Measurements from ENCODE around the gene SHROOM3.
A peak's percentile ranks its signal among the peaks of the same experiment; 100 is the strongest.

SHROOM3 gene

DNA sequence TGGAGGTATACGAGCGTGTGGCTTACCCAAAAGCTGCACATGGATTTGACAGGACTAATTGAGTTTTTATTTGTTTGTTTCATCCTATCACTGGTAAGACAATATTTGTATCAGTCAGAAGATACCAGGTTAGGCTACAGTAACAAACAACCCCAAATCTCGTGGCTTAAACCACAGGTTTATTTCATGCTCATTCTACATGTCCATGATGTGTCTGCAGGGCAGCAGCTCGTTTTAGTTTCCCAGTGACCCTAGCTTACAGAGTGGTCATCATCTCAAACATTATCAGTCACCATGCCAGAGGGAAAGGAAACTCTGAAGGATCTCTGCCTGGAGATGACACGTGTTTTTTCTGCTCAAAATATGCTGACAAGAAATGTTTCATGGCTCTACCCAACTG lies 108.3 kb downstream of the SHROOM3 start:
- no peak for DNase-seq

DNA sequence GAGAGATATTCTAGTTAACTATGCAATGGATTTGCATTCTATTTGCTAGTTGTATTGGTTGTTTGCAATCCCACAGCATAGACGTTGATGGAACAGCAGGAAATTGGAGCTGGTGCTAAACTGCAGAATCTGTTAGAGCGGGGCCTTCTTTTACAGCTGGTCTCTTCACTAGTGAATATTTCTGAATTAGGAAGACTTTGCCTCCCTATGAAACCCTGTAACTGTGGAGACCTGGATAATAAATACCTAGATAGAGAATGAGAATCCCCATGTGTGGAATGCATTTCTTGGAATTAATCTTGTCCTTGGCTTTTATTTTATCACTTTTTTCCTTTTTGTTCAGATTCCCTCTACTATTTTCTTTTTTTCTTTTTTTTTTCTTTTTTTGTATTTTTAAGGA lies 109.7 kb downstream of the SHROOM3 start:
- no peak for DNase-seq

DNA sequence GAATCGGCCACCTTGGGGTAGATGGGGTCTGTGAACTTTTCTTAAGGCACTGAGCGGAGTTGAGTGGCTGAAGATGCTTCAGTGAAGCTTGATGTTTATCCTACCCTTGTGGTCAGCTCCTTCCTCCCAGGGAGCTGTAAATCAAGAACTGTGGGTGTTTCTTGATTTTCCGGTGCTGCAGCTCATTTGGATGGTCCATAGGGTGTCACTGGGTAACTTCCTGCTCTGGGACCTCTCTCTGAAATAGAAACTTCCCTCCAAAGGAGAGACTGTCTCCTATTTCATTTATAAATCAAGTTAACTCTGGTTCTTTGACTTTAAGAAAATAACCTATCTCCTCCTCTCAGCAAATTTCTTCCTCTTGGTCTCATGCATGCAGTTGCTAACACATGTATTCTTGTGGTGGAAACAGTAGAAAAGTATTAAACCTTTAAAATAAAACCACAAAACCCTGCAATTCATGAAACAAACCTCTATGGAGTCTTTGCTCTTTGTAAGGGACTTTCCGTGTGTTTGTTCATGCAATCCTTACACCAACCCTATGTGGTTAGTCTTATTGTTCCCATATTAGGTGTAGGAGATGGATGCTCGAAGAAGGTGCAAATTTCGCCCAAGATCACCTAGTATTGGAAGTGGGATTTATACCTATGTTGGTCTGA lies 110.3 kb downstream of the SHROOM3 start:
- DNase-seq: no peak

DNA sequence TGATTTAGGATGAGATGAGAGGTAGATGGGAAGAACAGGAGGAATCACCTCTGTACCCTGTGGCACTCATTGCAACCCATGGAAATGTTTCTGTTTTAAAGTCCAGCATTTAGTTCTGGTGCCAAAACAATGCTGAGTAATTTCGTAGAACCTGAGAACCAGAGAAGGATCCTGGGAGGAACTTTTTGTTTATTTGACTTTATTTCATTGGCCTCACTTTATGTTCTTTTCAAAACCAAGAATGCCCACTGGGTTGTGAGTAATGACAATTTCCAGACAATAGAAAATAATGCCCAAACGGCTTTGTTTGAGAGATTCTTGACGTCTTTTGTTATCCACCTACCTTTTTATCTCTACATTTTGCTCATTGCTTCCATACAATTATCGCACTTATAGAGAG lies 111.3 kb downstream of the SHROOM3 start:
- DNase-seq: no peak

- DNase-seq: peak in 1 of 14 donors; percentile 13
Measured at GRCh38 chr4:76546759-76547742, 112.0 kb downstream of the SHROOM3 start.

- DNase-seq: no peak
Measured at GRCh38 chr4:76548704-76549103, 113.7 kb downstream of the SHROOM3 start.

DNA sequence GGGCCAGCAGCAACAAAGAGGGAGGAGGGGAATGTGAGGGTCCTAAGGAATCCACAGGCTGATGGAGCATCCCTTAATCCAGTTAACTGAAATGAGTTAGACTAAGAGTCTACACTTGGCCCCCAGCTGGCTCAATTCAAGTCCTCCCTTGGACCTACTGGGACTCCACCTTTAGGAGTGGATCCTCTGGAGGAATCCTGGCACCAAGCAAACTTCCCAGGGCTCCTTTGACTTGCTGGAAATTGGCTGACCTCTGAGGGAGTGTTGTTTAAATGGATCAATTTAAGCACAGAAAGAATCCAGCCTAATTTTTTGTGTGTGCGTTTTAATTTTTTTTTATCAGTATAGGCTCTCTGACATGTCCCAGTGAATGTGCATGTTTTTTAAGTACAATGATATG lies 114.7 kb downstream of the SHROOM3 start:
- DNase-seq: no peak

- DNase-seq: no peak
Measured at GRCh38 chr4:76550966-76551780, 116.1 kb downstream of the SHROOM3 start.

DNA sequence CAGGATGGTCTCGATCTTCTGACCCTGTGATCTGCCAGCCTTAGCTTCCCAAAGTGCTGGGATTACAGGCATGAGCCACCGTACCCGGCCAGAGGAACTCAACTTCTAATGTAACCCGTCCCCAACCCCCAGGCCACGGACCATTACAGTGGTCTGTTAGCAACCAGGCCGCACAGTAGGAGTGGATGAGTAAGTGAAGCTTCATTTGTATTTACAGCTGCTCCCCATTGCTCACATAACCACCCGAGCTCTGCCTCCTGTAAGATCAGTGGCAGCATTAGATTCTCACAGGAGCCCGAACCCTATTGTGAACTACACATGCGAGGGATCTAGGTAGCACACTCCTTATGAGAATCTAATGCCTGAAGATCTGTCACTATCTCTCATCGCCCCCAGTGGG lies 119.6 kb downstream of the SHROOM3 start:
- no peak for DNase-seq

DNA sequence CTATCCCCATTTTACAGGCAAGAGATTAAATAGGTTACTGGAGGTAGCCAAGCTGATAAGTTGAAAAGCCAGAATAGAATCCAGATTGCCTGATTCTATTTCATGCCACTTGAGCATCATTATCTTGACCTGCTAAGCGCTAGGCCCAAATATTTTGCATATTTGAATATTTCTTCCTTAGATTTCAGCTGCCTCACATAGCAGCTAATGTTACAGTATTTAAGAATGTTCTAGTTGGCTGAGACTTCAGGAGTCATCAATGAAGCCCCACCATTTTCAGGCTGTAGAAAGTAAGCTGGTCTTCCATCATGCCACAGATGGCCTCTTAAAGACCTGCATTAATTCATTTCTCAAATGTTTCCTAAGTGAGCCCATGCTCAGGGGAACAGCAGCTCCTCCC lies 121.4 kb downstream of the SHROOM3 start:
- no peak for DNase-seq

DNA sequence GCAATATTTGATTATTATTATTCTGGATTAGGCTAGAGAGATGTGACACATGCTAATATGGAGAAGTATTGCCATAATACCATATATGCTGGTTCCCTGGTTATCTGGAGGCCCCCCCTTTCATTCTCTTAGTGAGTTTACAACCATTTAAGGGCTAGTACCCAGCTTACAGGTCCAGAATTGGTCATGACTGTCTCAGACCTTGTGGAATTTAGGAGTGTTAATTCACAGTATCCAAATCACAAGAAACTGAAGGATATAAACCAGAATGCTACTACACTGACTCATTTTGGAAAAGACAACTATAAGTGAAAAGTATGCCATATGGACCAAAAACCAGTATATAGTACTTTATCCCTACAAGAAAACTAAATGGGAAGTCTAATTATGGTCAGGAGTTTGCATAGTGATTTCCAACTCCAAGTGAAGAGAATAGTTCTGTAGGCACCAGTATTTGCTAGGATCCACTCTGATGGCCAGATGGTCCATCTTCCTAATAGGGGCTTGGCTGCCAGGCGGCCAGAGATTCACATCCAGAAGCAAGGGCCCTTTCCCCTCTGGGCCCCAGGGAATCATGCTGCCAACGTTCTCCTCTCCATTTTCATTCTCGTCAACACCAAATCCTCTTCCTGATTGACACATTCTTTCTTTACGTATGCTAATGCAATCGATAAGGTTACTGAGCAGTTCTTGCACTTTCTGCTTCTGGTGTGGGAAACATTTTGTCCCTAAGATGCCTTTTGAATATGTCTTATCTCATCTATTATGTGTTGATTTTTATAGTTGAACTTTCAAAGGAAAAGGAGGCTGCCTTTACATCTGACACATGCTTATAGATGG lies 123.6 kb downstream of the SHROOM3 start:
- DNase-seq: no peak

GRCh38 chr4:76559236-76560071 lies 124.4 kb downstream of the SHROOM3 start:
- DNase-seq: no peak

DNA sequence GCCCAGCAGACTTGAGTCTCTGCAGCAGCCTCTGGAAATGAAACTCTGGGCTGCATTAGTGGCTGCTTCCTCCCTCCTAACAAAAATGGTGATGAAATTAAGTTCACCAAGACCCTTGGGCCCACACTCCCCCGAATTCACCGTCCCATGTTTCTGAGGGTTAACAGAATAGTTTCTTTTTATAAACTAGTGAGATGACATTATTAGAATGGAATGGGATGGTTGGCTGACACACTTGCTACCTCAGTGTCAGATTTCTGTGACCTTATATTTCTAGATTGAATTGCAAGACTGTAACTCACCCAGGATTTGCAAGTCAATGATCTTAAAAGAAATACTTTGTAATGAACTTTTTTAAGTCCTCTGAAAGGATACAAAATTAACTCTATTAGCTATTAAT lies 127.1 kb downstream of the SHROOM3 start:
- DNase-seq: no peak

GRCh38 chr4:76562836-76563453 lies 127.9 kb downstream of the SHROOM3 start:
- no peak for DNase-seq

DNA sequence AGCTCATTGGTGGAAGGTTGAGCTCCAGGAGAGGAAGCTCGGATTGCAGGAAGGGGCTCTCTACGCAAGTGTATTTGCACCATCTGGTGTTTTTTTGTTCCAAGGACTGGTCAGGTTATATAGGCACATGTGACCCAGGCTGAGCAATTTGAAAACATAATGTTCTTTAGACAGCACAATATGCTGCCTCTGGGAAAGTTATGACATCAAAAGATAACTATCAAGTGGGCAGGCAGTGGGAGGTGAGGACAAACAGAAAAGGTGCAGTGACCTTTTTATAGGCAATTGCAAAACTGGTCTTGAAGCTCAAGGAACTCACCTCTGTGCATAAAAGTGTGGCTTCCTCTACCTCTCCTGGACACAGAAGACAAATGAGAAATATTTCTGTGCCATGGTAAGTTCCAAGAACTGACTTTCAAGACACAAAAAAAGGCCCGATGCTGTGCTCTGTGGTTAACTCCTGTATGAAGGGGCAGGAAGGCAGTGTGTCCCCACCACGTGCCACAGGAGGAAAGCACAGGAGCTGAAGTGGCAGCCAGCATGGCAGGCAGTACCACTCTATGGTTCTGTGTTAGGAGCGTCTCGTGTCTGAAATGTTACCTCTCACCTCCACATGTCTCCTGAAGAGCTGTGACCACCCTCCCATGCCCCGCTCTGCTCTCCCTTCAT lies 128.6 kb downstream of the SHROOM3 start:
- DNase-seq: peak in 1 of 14 donors; percentile 14

GRCh38 chr4:76564123-76564915 lies 129.3 kb downstream of the SHROOM3 start:
- DNase-seq: no peak

DNA sequence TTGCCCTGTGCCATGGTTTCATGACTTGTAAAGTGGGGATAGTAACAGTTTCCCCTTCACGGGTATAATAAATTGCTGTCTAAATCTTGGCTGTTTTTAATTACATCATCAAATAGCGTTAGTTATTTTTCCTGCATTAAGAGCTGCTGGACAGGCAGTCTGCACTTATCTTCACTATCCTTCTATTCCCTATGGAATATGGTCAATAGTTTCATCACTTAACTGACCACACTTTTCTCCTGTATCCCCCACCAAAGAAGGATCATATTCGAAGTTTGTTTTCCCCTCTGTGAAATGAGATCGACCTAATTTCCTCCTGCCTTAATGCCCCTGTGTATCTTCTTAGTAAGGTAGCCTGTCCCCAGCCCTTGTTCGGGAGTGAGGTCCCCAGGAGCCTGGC lies 133.2 kb downstream of the SHROOM3 start:
- no peak for DNase-seq

GRCh38 chr4:76569225-76569624 lies 134.2 kb downstream of the SHROOM3 start:
- no peak for DNase-seq

DNA sequence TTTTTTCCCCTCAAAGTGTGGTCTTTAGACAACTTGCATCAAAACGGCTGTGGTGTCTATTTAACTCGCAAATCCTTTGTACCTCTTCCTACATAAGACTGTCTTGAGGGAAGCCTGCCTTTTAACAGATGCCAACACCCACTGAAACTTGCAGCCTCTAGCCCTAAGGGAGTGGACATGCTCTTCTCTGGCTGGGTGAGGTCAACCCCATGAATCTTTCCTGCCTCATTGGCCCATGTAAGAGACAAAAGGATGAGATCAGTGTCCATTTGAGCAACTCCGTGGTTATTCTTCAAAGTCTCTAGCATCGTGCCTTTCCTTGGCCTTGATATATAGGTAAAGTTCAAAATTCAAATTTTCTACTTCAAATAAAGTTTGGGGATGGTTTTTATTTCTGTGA lies 134.7 kb downstream of the SHROOM3 start:
- no peak for DNase-seq
